Raji (cell line): ENCODE measurements around the gene DPM2.
A peak's percentile ranks its signal among the peaks of the same experiment; 100 is the strongest.

Source experiments
- POLR2A ChIP-seq: IDR thresholded peaks from 2 replicates; pipeline ENCODE4 v1.6.1; 2011; ENCODE audit warnings: low read depth, low read length, control low read depth; ENCODE audit not compliant: insufficient read depth

DPM2 gene, protein sequence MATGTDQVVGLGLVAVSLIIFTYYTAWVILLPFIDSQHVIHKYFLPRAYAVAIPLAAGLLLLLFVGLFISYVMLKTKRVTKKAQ

DNA sequence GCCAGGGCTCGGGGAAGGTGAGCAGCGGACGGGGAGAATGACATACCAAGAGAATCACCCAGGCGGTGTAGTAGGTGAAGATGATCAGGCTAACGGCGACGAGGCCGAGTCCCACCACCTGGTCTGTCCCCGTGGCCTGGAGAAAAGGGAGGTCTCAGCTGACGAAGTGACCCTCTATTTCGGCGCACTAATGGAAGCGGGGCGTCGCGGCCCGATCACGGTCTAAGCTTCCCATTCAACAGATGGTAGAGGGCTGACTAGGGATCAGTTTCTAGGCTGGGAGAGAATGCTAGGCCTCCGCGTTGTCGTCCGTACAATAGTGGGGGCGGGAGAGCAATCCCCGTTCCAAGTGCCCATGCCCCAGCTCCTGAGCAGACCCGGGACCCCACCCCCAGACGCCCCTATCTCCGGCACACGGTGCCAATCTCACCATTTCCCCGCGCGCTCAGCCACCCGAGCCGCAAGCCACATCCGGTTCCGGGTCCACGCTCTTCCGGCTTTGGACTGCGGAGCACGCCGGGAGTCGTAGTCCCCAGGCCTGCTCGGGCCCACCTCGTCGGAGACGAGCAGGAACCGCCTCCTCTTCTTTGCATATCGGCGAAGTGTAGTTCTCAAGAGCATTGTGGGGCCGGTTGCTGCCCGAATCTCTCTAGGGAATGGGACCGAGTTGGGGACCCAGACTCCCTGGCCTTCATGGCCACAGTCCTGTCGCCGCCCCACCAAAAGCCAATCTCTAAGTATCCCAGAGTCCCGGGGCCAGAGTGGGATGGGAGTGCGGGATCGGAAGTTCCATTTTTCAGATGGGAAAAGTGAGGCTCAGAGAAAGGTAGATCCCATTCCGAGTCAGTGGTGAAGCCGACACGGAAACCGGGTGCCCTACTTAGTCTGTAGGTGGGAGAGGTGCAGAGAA is at the start of gene DPM2:
DPM2 (minus strand) TSS at position 467 of the 910 bp plus-strand sequence; CDS start at position 433, 34 bp downstream.
- TF ChIP-seq POLR2A, result peak; percentile 81

DNA sequence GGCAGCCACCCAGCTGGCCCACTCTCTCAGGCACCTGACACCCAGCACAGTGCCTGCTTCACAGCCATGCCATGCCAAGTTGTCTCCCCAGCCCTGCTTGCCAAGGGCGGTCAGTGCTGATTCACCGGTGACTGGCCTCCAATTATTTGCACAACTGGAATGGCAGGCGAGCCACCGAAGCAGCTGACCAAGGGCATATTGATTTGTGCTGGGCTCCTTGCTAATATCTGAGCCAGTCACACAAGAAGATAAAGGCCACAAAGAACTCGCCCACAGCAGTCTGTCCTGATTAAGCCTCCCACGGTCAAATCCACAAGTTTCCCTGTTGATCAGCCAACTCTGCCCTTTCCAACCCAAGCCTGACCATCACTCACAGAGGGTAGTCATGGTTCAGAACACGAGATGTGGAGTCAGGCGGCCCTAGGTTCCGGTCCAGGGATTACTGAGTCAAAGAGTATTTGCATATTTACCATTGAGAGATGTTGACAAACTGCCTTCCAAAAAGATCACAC is 49.5 kb upstream of the DPM2 start:
- no peak for TF ChIP-seq POLR2A

DNA sequence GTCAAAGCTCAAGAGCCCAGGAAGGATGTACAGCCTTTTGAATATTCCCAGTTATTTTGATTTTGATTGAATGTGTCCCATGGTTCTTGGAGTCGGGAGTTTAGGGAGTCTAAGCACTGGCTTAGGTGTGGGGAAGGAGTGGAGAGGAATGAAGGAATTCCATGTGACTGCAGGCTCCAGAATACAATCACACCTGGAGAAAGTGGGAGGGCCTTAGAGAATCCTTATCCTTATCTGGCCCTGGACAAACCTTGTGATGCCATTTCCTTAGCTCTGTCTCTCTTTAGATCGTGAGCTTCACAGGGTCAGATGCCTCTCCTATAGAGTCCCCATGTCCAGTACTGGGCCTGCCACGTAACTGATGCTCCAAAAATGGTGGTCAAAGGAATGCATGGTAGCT is 47.4 kb upstream of the DPM2 start:
- no peak for TF ChIP-seq POLR2A

DNA sequence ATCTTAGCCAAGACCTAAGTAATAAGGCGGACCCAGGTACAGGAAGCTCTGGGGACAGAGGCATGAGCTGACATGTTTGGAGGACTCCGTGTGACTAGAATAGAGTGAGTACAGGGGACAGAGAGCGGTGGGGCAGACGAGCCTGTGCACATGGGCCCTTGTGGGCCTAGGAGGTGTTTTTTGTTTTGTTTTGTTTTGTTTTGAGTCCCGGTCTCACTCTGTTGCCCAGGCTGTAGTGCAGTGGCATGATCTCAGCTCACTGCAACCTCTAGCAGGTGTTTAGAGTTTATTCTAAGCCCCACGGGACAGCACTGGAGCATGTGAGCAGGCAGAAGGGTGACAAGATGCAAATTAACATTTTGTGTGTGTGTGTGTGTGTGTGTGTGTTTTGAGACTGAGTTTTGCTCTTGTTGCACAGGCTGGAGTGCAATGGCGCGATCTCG is 46.2 kb upstream of the DPM2 start:
- TF ChIP-seq POLR2A, result peak; percentile 63

DNA sequence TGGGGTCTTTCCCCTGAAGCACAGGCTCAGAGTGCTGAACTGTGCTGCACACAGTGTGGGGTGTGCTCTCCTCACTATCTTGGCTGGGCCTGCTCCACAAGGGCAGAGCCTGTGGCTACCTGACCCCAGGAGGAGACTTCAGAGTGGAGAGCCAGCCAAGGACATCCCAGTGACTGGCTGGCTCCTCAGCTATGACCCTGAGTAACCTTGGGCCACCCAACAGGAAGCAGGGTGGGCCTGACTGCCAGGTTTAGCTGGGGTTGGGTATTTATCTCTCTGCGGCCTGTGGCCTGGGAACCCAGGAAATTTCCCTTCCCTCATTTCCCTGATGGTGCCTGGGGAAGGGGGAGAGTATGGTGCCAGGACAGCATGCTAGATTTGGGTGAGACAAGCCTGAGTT is 45.3 kb upstream of the DPM2 start:
- no peak; the same call in 1 of the 2 replicates for TF ChIP-seq POLR2A

DNA sequence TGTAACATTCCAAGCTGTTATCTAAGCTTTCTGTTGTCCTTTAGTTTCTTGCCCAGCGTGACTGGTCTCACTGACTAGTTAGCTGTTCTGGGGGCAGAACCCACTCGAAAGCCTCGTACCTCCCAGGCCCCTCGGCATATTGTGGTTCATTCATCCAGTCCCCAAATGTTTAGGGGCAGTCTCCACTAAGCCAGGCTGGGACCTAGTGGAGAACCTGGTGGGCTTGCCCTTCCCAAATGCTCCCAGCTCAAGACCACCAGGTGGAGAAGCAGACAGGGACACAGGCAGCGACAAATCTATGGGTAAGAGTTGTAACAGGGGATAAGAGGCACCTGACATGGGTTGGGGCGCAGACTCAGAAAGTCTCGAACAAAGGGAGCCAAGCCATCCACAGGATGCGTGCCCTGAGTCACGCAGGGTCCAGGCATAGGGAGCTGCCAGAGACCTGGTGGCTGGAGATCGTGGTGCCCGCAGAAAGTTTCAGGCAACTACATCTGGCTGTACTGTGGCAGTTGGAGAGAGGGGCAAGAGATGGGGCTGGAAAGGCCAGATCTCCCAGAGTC is 44.0 kb upstream of the DPM2 start:
- TF ChIP-seq POLR2A, result no peak

DNA sequence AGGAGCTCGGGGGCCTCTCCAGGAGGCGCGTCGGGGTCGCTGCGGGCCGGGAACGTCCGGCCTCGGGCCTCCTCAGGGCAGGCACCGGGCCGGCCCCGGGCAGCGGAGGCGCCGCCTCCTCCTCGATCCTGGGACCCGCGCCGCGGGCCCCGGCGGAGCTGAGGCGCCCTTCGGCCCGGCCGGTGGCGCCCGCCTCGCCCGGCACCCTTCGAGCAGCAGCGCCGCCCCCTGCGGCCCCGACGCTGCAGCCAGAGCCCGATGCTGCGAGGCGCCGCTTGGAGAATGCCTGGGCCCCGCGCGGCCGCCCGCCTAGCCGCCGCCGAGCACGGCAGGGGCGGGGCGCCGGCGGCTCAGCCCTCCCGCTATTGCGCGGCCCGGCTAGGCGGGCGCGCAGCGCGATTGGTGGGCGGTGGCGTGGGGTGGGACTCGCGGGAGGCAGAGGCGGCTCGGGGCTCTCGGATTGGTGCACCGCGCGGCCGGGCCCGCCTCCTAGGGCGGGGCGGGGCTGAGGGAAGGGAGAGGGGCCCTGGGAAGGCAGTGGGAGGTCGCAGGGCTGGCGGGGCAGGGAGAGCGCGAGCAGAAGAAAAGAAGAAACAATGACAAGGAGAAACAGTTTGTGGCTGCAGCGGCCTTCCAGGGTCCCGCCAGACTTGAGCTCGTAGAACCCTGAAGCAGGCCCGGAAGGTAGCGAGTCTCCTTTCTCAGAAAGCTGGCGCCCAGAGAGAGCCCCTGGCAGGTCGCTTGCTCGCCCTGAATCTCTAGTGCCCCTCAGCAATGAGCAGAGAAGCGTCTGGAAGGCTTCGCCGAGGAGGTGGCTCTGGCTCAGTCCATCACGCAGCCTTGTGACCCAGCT is 43.3 kb upstream of the DPM2 start, which contains the start of gene EEIG1:
EEIG1 (minus strand) TSS at position 284 of the 853 bp plus-strand sequence. CDS start 852 bp downstream, outside the sequence.
- TF ChIP-seq POLR2A, result peak; percentile 82

DNA sequence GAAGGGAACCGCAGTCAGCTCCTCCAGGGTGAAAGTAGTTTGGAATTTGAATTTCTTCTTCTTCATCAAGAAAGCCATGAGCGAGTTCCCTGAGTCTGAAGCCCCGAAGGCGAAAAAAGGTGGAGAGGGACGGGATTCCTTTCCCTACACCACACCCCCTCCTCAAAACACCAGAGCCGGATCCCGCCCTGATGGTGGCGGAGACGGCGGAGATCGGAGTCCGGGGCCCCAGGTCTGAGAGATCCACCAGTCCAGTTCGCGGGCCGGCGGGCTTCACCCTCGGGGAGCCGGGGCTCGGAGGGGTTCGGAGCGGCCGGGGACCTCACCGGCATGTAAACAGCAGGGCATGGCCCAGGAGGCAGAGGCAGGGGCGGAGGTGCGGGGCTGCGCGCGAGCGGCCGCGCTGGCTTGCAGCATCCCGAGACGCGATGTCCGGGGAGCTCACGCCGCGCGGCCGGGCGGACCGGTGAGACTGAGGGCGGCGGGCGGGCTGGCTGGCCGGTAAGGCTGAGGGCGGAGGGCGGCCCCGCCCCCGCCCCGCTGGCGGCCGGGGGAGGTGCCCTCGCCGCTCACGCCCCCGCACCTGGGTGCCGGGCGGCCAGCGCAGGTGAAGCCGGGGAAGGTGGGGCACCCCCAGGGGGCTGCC is 42.5 kb upstream of the DPM2 start:
- peak; percentile 67; the same call in 1 of the 2 replicates for TF ChIP-seq POLR2A

DNA sequence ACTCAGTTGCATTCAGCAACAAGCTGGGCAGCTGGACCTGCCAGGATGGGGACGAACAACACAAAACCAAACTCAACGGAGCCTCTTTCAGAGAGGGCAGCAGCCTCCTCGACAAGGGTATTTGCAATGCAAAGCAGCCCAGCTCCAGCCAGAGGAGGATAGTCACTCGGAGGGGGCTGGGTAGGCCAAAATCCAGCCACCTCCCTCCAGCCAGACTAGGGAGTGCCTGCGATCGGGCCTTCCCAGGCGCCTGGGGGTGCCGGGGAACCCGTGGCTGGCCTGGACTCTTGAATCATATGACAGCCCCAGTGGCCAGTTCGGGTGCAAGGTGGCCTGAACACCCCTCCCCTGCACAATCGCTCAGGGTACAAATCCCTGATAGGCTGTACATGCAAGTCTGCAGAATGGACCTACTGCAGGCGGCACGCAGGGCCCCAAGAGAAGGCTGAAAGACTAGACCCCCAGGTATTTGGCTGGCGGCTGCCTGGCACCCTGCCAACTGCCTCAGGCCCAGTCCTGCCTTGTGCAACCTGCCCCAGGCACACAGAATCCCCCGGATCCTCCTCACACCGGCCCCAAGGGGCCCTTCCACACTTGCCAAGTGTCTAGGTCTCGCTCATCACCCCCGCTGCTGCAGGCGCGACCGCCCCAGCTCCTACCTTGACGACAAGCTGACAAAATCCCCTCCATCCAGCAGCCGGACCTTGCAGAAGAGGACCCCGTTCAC is 41.8 kb upstream of the DPM2 start:
- TF ChIP-seq POLR2A, result peak; percentile 63; the same call in 1 of the 2 replicates

DNA sequence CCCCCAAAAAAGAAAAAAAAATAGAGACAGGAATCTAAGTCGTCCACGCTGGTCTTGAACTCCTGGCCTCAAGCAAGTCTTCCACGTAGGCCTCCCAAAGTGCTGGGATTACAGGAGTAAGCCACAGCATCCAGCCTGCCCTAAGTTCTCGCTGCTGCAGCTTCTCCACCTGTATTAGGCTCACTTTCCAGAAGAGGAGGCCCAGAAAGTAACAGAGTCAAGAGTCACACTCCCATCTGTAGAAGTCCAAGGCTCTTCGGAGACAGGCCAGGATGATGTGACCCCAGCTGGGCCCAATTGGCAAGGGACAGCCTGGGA is 41.3 kb upstream of the DPM2 start:
- TF ChIP-seq POLR2A, result no peak

DNA sequence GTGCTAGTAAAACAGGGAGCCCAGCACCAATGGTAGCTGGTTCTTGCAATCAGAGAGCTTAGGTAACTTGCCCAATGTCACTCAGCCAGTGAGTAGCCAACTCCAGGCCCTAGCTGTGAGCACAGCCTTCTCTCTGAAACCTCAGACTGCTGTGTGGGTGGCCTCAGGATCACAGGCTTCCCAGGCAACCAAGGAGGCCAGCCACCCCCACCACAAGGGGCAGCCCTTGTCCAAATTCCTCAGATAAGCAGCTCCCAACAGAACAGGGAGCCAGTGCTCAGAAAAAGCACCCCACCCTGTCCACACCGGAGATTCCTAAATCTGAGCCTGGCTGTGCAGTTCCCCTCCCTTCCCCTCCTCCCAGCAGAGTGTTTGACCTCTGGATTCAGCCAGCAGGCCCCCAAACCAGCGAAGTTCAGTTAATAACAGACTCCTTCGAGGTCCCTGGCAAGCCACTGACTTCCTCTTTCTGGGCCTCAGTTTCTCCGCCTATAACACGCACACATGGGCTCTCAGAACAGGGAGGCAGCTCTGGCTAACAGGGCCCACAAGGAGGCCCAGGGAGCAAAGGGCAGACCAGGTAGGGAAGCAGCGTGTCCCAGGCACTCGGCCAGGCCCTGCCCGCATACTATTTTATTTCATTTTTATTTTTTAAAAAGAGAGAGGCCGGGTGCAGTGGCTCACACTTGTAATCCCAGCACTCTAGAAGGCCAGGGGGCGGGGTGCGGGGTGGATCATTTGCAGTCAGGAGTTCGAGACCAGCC is 40.4 kb upstream of the DPM2 start:
- no peak for TF ChIP-seq POLR2A

DNA sequence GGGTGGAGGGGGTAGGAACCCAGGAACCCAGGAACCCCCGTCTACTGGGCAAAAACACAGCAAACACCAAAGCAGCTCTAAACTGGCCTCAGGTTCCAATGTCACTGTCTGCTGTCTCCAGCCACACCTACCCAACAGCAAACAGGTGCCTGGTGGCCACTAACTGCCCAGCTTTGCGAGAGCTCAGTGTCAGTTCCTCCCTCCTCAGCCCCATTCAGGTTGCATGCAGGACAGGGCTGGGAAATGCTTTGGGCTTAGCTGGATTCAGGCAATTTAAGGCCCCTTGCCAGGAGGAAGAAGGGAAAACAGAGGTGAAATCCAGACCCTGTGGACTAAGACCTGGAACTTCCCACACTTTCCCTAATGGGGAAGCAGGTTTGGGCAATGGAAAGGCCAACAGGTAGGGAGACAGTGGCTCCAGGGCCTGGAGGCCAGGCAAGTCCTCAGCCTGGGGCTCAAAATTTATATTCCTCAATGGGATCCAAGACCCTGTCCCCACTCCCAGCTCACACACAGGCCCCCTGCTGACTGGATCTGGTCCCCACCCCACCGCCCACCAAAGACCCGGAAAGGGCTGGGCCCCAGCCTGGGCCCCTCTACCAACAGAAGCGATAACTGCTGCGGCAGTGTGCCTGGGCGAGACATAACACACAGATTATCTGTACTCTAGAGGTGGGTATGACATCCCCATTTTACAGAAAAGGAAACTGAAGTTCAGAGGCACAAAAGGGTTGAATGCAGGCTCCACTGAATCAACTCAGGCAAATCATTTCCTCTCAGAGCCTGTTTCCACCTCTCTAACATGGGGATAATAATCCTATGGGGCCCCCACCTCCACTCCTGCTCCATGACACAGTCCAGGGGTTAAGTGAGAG is 39.6 kb upstream of the DPM2 start:
- no peak for TF ChIP-seq POLR2A
